ENCODE measurements around the gene CENPX. TPM values are rescaled to one million over a fixed set of nuclear protein-coding genes. Genes with fewer than 3 reads are reported as not detected.

The CENPX gene
- total and polyA plus RNA-seq, 2 of the 13 experiments (the other 11 are each of a cell fraction or from before 2014, with no cell fraction given) = 92.7 to 170 TPM

GRCh38 chr17:81999976-82000802, 22.5 kb downstream of the CENPX start:
- H3K9ac ChIP-seq (ENCODE audit: insufficient read depth, low read depth, low read length) = peak overlapping the region; percentile 80
- H3K79me2 ChIP-seq (ENCODE audit: insufficient read depth, low read length) = peaks cover 76% of the 10 kb centered on the region
- no TSS peak for BruUV-seq (replicated peaks)
- peak overlapping the region; percentile 23 to 61 (median 26); a peak in 5 of 6 replicates for H3K4me3 ChIP-seq (replicated peaks in 1 of 3; ENCODE audit: insufficient read depth in 1 of 3, low read depth in 2 of 3, low read length in 3 of 3)
- in situ Hi-C loops (cut with HindIII; ENCODE audit: extremely low pct_ligation_motif_present, low pct_unique_long_range_greater_than_20kb) = loop anchor here (5.0 kb wide), 1 partner anchor 43 kb away; no protein-coding TSS in a partner anchor
- peak overlapping the region; percentile 86 for H3K4me2 ChIP-seq (ENCODE audit: low read depth, low read length)
- CTCF ChIA-PET (ENCODE audit: low intra/inter-chr PET ratio, low total read pairs) = interaction anchor here (0.9 to 2.3 kb wide), 5 partner anchors 9 to 40 kb away, joined by 3 to 25 read pairs (median 5); partner anchors contain the start of genes CENPX, LRRC45 and NOTUM
- H3K27ac ChIP-seq (ENCODE audit: extremely low read length, insufficient read depth, low read length) = peak overlapping the region; percentile 95
- FAIRE-seq (no peak), ATAC-seq (peak; percentile 40), DNase-seq (ENCODE audit: low spot score) (peak; percentile 98)
- intact Hi-C loops (cut with micrococcal nuclease; ENCODE audit: unreplicated experiment) = loop anchor here (1.0 kb wide), 2 partner anchors 8 to 21 kb away; no protein-coding TSS in a partner anchor
- POLR2A ChIA-PET = interaction anchor here (0.5 to 16.1 kb wide), 9 partner anchors 8 to 288 kb away, joined by 3 to 470 read pairs (median 11); partner anchors contain the start of genes CENPX, LRRC45 and NOTUM
- peaks cover 0 to 5% of the 10 kb centered on the region in 2 experiments; a peak in 1 of 5 replicates for H3K36me3 ChIP-seq (replicated peaks in 1 of 2; ENCODE audit: control insufficient read depth in 1 of 2, insufficient read depth in 2 of 2, low read length in 2 of 2)
- no peak overlapping the region for H2AFZ ChIP-seq (ENCODE audit: low read length)
- 1% methylated on average over 20 of the region's 36 CpGs for WGBS (ENCODE audit: low lambda C conversion rate)
- peaks cover 100% of the 10 kb centered on the region for H3K4me1 ChIP-seq (ENCODE audit: insufficient read depth, low read length)
- H4K20me1 ChIP-seq (ENCODE audit: insufficient read depth, low read length) = no peaks in the 10 kb centered on the region
- H3K27me3 ChIP-seq (ENCODE audit: control insufficient read depth in 1 of 2, insufficient read depth in 2 of 2, low read length in 2 of 2) = no peaks in the 10 kb centered on the region
- no peaks in the 10 kb centered on the region for H3K9me3 ChIP-seq (ENCODE audit: low read length)
- TF ChIP-seq MEIS1 (CRISPR knock-in tag; IDR thresholded peaks at IDR 0.05; ENCODE audit: borderline replicate concordance) (peak; percentile 28; the same call in 1 of the 2 replicates), HOXA5 (CRISPR knock-in tag; IDR thresholded peaks at IDR 0.05) (0 out of 2 replicates have a peak, but pooled peaks have one; percentile 21), ATF1 (CRISPR knock-in tag; IDR thresholded peaks at IDR 0.05) (no peak), AGO2 (optimal IDR thresholded peaks at IDR 0.05; ENCODE audit: low read depth, low read length) (peak; percentile 99), KLF13 (CRISPR knock-in tag; IDR thresholded peaks at IDR 0.05) (peak; percentile 93), DMAP1 (CRISPR knock-in tag; IDR thresholded peaks at IDR 0.05) (peak; percentile 49), ZNF616 (CRISPR knock-in tag; IDR thresholded peaks at IDR 0.05; ENCODE audit: low read depth) (no peak; the same call in 1 of the 2 replicates), ZNF83 (CRISPR knock-in tag; IDR thresholded peaks at IDR 0.05; ENCODE audit: borderline replicate concordance) (no peak), ZBTB8A (CRISPR knock-in tag; IDR thresholded peaks at IDR 0.05; ENCODE audit: borderline replicate concordance, low read depth) (0 out of 2 replicates have a peak, but pooled peaks have one; percentile 8), ZNF274 (CRISPR knock-in tag; IDR thresholded peaks at IDR 0.05) (peak; percentile 74; the same call in 1 of the 2 replicates), ZNF296 (CRISPR knock-in tag; conservative IDR thresholded peaks at IDR 0.05) (peak; percentile 86), ZNF543 (CRISPR knock-in tag; IDR thresholded peaks at IDR 0.05) (peak; percentile 89), ZBTB7B (CRISPR knock-in tag; IDR thresholded peaks at IDR 0.05) (peak; percentile 98), BATF2 (CRISPR knock-in tag; IDR thresholded peaks at IDR 0.05) (no peak), TIGD3 (CRISPR knock-in tag; IDR thresholded peaks at IDR 0.05; ENCODE audit: borderline replicate concordance) (peak; percentile 18; the same call in 1 of the 2 replicates), ZNF546 (CRISPR knock-in tag; conservative IDR thresholded peaks at IDR 0.05) (no peak; the same call in 1 of the 2 replicates), ZNF292 (CRISPR knock-in tag; IDR thresholded peaks at IDR 0.05; ENCODE audit: borderline replicate concordance, low read depth) (peak; percentile 55; the same call in 1 of the 2 replicates), ZNF800 (CRISPR knock-in tag; IDR thresholded peaks at IDR 0.05) (no peak), RBM22 (optimal IDR thresholded peaks at IDR 0.05; ENCODE audit: low read length) (peak; percentile 90)

Measured in HepG2 (cell line).